ENCODE results near the gene SORCS3.

DNA sequence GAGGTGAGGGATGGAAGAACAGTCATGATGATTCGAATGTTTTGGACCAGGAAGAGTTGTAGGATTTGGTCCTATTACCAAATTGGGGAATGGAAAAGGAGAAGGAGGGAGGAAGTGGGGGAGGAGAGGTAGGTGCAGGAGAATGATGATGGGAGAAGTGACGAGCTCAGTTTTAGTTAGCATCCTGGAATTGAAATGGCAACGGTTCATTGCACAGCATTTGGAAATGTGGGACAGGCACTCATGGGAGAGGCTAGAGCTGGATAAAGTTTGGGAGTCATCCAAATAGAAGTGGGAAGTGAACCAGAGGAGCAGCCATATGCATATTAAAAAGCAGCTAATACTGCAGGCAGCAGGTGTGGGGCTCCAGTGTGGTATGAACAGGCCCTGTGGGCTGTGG lies 253.6 kb downstream of the SORCS3 start:
- TF ChIP-seq, protein P1, sequence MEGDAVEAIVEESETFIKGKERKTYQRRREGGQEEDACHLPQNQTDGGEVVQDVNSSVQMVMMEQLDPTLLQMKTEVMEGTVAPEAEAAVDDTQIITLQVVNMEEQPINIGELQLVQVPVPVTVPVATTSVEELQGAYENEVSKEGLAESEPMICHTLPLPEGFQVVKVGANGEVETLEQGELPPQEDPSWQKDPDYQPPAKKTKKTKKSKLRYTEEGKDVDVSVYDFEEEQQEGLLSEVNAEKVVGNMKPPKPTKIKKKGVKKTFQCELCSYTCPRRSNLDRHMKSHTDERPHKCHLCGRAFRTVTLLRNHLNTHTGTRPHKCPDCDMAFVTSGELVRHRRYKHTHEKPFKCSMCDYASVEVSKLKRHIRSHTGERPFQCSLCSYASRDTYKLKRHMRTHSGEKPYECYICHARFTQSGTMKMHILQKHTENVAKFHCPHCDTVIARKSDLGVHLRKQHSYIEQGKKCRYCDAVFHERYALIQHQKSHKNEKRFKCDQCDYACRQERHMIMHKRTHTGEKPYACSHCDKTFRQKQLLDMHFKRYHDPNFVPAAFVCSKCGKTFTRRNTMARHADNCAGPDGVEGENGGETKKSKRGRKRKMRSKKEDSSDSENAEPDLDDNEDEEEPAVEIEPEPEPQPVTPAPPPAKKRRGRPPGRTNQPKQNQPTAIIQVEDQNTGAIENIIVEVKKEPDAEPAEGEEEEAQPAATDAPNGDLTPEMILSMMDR (conservative IDR thresholded peaks at IDR 0.05; ENCODE audit: low read length) = no peak
- TF ChIP-seq EZH2phosphoT487 (IDR thresholded peaks at IDR 0.05; ENCODE audit: borderline replicate concordance) = no peak

Data from Loucy (cell line).